K562 treated with DMSO at 1 percent for 48 hours (cell line): Measurements from ENCODE around the gene CYP17A1. TPM values are rescaled to one million over a fixed set of nuclear protein-coding genes. Genes with fewer than 3 reads are reported as not detected.

ENCODE experiments used
- total RNA-seq: library from RNA; unstranded; fragments of 300-600 nt; gene quantifications from 2 replicates; pipeline ENCODE4 v1.2.3, GENCODE V29; 2022; ENCODE audit warnings: low replicate concordance; ENCODE audit errors: extremely low read depth

Gene CYP17A1, protein sequence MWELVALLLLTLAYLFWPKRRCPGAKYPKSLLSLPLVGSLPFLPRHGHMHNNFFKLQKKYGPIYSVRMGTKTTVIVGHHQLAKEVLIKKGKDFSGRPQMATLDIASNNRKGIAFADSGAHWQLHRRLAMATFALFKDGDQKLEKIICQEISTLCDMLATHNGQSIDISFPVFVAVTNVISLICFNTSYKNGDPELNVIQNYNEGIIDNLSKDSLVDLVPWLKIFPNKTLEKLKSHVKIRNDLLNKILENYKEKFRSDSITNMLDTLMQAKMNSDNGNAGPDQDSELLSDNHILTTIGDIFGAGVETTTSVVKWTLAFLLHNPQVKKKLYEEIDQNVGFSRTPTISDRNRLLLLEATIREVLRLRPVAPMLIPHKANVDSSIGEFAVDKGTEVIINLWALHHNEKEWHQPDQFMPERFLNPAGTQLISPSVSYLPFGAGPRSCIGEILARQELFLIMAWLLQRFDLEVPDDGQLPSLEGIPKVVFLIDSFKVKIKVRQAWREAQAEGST
- not detected in 2 replicates for total RNA-seq

DNA sequence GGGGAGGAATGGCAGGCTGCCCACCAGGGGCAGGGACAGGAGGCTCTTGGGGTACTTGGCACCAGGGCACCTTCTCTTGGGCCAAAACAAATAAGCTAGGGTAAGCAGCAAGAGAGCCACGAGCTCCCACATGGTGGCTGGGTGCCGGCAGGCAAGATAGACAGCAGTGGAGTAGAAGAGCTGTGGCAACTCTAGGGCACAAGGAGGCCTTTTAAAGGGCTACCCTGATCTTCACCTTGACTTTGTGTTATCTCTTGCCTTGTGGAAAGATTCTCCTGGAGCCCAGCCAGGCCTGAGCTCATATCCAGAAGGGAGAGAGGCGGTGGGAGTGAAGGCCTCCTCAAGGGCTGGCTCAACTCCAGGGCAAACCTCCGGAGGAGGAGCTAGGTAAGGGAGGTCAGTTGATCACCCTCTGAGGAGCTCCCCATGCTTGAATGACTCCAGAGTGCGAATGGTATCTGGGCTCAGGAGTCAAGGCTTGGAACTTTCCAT is at the start of gene CYP17A1:
CYP17A1 (minus strand) TSS at position 184 of the 492 bp plus-strand sequence; CDS start at position 132, 52 bp downstream.

DNA sequence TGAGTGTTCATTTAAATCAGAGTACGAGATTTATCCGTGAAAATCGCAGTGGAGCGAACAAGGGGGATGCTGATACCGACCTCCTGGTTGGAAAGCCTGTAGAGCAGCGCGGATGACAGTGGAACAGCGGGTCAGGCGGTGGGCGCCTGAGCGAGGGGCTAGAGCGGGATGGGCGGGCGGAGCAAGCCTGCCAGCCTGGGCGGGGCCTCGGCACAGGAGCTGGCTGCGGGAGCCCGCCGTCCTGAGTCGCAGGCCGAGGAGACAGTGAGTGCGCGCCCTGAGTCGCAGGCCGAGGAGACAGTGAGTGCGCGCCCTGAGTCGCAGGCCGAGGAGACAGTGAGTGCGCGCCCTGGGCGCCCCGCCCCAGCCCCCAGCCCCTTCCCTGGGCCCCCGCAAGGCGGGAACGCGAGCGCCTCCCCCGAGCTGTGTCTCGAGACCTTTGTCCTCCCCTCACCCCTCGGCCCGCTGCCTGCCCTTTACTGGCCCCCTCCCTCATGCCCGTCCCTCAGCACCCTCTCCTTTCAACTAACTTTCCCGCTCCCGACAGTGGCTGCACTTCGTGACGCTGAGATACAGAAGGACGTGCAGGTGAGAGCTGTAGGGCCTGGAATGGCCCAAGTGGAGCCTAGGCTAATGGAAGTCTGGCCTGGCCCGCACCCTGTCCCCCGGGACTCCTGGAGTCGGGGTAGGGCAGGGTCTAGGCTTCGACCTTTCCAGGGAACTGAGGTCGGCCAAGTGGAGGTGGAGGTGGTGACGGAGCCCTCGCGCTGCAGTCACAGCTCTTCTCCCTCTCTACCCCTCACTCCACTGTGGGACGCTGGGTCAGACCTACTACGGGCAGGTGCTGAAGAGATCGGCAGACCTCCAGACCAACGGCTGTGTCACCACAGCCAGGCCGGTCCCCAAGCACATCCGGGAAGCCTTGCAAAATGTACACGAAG is 32.3 kb upstream of the CYP17A1 start, which contains the start of gene AS3MT:
AS3MT (plus strand) TSS at position 213 of the 941 bp plus-strand sequence; CDS start at position 336, 123 bp downstream.

Other genes starting within 250 kb of the CYP17A1 start
- gene TRIM8, start 192.9 kb downstream of the CYP17A1 start, total RNA-seq = not detected in 2 replicates
- gene ARL3, start 123.0 kb downstream of the CYP17A1 start, total RNA-seq = not detected in 2 replicates
- not detected in 2 replicates for gene SFXN2, start 122.8 kb downstream of the CYP17A1 start, total RNA-seq
- gene WBP1L, start 93.5 kb downstream of the CYP17A1 start, total RNA-seq = not detected in 2 replicates
- gene BORCS7, start 16.8 kb upstream of the CYP17A1 start, total RNA-seq = not detected in 2 replicates
- gene AS3MT, start 32.1 kb upstream of the CYP17A1 start, total RNA-seq = not detected in 2 replicates
- not detected in 2 replicates for gene CNNM2, start 80.9 kb upstream of the CYP17A1 start, total RNA-seq